Right renal pelvis (tissue), 4 donors: ENCODE measurements around the gene PRDX5. TPM values are rescaled to one million over a fixed set of nuclear protein-coding genes. Genes with fewer than 3 reads are reported as not detected.

ENCODE experiments used
- DNase-seq, 4 donors: peaks; one replicate each; pipeline ENCODE4 v3.0.0-alpha.2; 2013; ENCODE audit warnings: low read depth in 4 of 4, low spot score in 3 of 4, missing footprints in 1 of 4
- polyA plus RNA-seq, 4 donors: library from polyadenylated mRNA; unstranded; fragments of 120-200 nt; gene quantifications; one replicate each; pipeline ENCODE4 v1.2.1, GENCODE V29; 2013; ENCODE audit not compliant: insufficient read length in 4 of 4

Gene PRDX5
- polyA plus RNA-seq, 4 donors = 183 to 250 (median 192) TPM

GRCh38 chr11:64359712-64360445 is 42.0 kb downstream of the PRDX5 start:
- DNase-seq = no peak

GRCh38 chr11:64360448-64360921 is 42.6 kb downstream of the PRDX5 start:
- DNase-seq = no peak

GRCh38 chr11:64361659-64362058 is 43.7 kb downstream of the PRDX5 start:
- no peak for DNase-seq

GRCh38 chr11:64362339-64362738 is 44.4 kb downstream of the PRDX5 start:
- DNase-seq = no peak

- no peak for DNase-seq
Measured at GRCh38 chr11:64364435-64364834, 46.5 kb downstream of the PRDX5 start.

GRCh38 chr11:64364911-64365310 is 47.0 kb downstream of the PRDX5 start:
- DNase-seq = no peak

GRCh38 chr11:64366751-64367150 is 48.8 kb downstream of the PRDX5 start:
- no peak for DNase-seq

GRCh38 chr11:64367931-64368672 is 50.2 kb downstream of the PRDX5 start:
- no peak for DNase-seq

GRCh38 chr11:64368673-64369074 is 50.8 kb downstream of the PRDX5 start:
- DNase-seq = no peak

GRCh38 chr11:64369440-64370421 is 51.8 kb downstream of the PRDX5 start:
- DNase-seq = no peak

GRCh38 chr11:64371201-64371600 is 53.3 kb downstream of the PRDX5 start:
- no peak for DNase-seq

Other genes starting within 250 kb of the PRDX5 start
- 10 to 100 TPM; 13.6 to 18.9 (median 14.1) TPM for gene MACROD1, start 152.0 kb upstream of the PRDX5 start, polyA plus RNA-seq
- gene STIP1, start 131.9 kb upstream of the PRDX5 start, polyA plus RNA-seq = 100 to 1,000 TPM; 188 to 239 (median 197) TPM
- 1 to 10 TPM; 5.0 to 9.2 (median 5.8) TPM for gene FERMT3, start 111.4 kb upstream of the PRDX5 start, polyA plus RNA-seq
- 10 to 100 TPM; 41.9 to 52.0 (median 44.9) TPM for gene TRPT1, start 91.9 kb upstream of the PRDX5 start, polyA plus RNA-seq
- gene NUDT22, start 91.8 kb upstream of the PRDX5 start, polyA plus RNA-seq = 10 to 100 TPM; 20.1 to 31.8 (median 22.9) TPM
- 10 to 100 TPM; 62.1 to 75.6 (median 63.9) TPM for gene DNAJC4, start 87.6 kb upstream of the PRDX5 start, polyA plus RNA-seq
- 10 to 100 TPM; 80.7 to 98.7 (median 93.8) TPM for gene VEGFB, start 83.5 kb upstream of the PRDX5 start, polyA plus RNA-seq
- gene FKBP2, start 77.0 kb upstream of the PRDX5 start, polyA plus RNA-seq = 100 to 1,000 TPM in 1 of 4 donors, 10 to 100 TPM in 3; 76.2 to 109 (median 85.7) TPM
- 10 to 100 TPM; 61.9 to 88.4 (median 74.0) TPM for gene PPP1R14B, start 71.2 kb upstream of the PRDX5 start, polyA plus RNA-seq
- 10 to 100 TPM; 12.2 to 15.1 (median 13.8) TPM for gene PLCB3, start 66.6 kb upstream of the PRDX5 start, polyA plus RNA-seq
- gene BAD, start 33.5 kb upstream of the PRDX5 start, polyA plus RNA-seq = 10 to 100 TPM; 44.2 to 69.5 (median 49.2) TPM
- 10 to 100 TPM; 30.3 to 46.9 (median 35.1) TPM for gene GPR137, start 32.3 kb upstream of the PRDX5 start, polyA plus RNA-seq
- gene KCNK4, start 26.8 kb upstream of the PRDX5 start, polyA plus RNA-seq = under 1 TPM in 1 of 4 donors, not detected in 3; 0.08 TPM
- gene CATSPERZ, start 17.8 kb upstream of the PRDX5 start, polyA plus RNA-seq = under 1 TPM in 1 of 4 donors, not detected in 3; 0.29 TPM
- 10 to 100 TPM; 17.9 to 27.7 (median 18.5) TPM for gene ESRRA, start 12.6 kb upstream of the PRDX5 start, polyA plus RNA-seq
- gene TRMT112, start 562 bp upstream of the PRDX5 start, polyA plus RNA-seq = 100 to 1,000 TPM; 214 to 270 (median 239) TPM
- gene CCDC88B, start 22.1 kb downstream of the PRDX5 start, polyA plus RNA-seq = 1 to 10 TPM; 2.1 to 3.2 (median 2.9) TPM
- 10 to 100 TPM; 10.5 to 15.4 (median 11.5) TPM for gene RPS6KA4, start 41.0 kb downstream of the PRDX5 start, polyA plus RNA-seq
- gene SLC22A11, start 237.8 kb downstream of the PRDX5 start, polyA plus RNA-seq = 10 to 100 TPM; 18.7 to 35.7 (median 27.6) TPM